HepG2 (cell line): Measurements from ENCODE around the gene MDP1. TPM values are rescaled to one million over a fixed set of nuclear protein-coding genes. Genes with fewer than 3 reads are reported as not detected.

Experiments used
- GLI4 ChIP-seq: sonication (generic); formaldehyde crosslinking; IDR thresholded peaks from 2 replicates; pipeline ENCODE4 v1.5.1; 2020; ENCODE audit warnings: missing genetic modification reagents, mild to moderate bottlenecking, moderate library complexity, borderline replicate concordance
- HNRNPH1 ChIP-seq: fragments of 200-400 bp; formaldehyde crosslinking; optimal IDR thresholded peaks from 2 replicates; pipeline ENCODE3; 2017; ENCODE audit warnings: mild to moderate bottlenecking, low read depth, low read length
- MAZ ChIP-seq, 2 experiments: sonication (generic) in 1 of 2; formaldehyde crosslinking in 1 of 2; IDR thresholded peaks; 2 replicates each; pipeline versions ENCODE4 v1.5.0 to v1.6.1; 2012 to 2020; ENCODE audit warnings: low read depth in 2 of 2, mild to moderate bottlenecking in 2 of 2, borderline replicate concordance in 1 of 2, improper control_type of control experiment in 1 of 2, low read length in 1 of 2, missing genetic modification reagents in 1 of 2, moderate library complexity in 1 of 2
- SNAI1 ChIP-seq: sonication (generic); formaldehyde crosslinking; IDR thresholded peaks from 2 replicates; pipeline ENCODE4 v1.5.0; 2020; ENCODE audit warnings: mild to moderate bottlenecking, missing genetic modification reagents, borderline replicate concordance
- ZBTB25 ChIP-seq: IDR thresholded peaks from 2 replicates; pipeline ENCODE4 v1.6.1; 2018; ENCODE audit warnings: missing genetic modification reagents
- ZBTB39 ChIP-seq: sonication (generic); formaldehyde crosslinking; IDR thresholded peaks from 2 replicates; pipeline ENCODE4 v1.5.0; 2020; ENCODE audit warnings: missing genetic modification reagents
- ZNF235 ChIP-seq: sonication (generic); formaldehyde crosslinking; IDR thresholded peaks from 2 replicates; pipeline ENCODE4 v1.8.1; 2023; ENCODE audit warnings: mild to moderate bottlenecking, missing genetic modification reagents, borderline replicate concordance
- ZNF558 ChIP-seq: sonication (generic); formaldehyde crosslinking; IDR thresholded peaks from 2 replicates; pipeline ENCODE4 v1.9.0; 2022; ENCODE audit warnings: mild to moderate bottlenecking, missing genetic modification reagents, borderline replicate concordance
- polyA plus RNA-seq, 8 experiments: library from polyadenylated mRNA; depleted of rRNA in 3 of 8; stranded (reverse) in 7 of 8; unstranded in 1 of 8; fragments of >200 nt; fragmentation: Illumina TruSeq in 4 of 8; extraction: Trizol in 4 of 8; gene quantifications; 2 replicates each; pipeline versions ENCODE4 v1.2.1 to v1.2.3, GENCODE V29; 2011 to 2016; ENCODE audit warnings: low read depth in 4 of 8, missing spikeins in 1 of 8, mixed read lengths in 1 of 8; ENCODE audit not compliant: insufficient read depth in 1 of 8
- total RNA-seq, 5 experiments: library from RNA; depleted of rRNA; stranded (reverse); fragments of >200 nt; fragmentation: Illumina TruSeq; extraction: Trizol; gene quantifications; 2 replicates each; pipeline ENCODE4 v1.2.3, GENCODE V29; 2016; ENCODE audit warnings: low read depth in 1 of 5
- TF ChIP-seq, protein P1 (sequence below): sonication (generic); formaldehyde crosslinking; IDR thresholded peaks from 2 replicates; pipeline ENCODE4 v1.8.1; 2023; ENCODE audit warnings: mild to moderate bottlenecking, moderate library complexity, missing genetic modification reagents
- TF ChIP-seq, protein P2 (sequence below): conservative IDR thresholded peaks from 2 replicates; pipeline ENCODE4 v1.6.1; 2018; ENCODE audit warnings: missing genetic modification reagents
- TF ChIP-seq, protein P3 (sequence below): sonication (generic); formaldehyde crosslinking; IDR thresholded peaks from 2 replicates; pipeline ENCODE4 v1.5.0; 2020; ENCODE audit warnings: mild to moderate bottlenecking, missing genetic modification reagents
- TF ChIP-seq, protein P4 (sequence below): sonication (generic); formaldehyde crosslinking; IDR thresholded peaks from 2 replicates; pipeline ENCODE4 v1.8.0; 2022; ENCODE audit warnings: mild to moderate bottlenecking, missing genetic modification reagents, moderate library complexity

Gene MDP1
- total and polyA plus RNA-seq, 2 of the 13 experiments (the other 11 are each of a cell fraction or from before 2014, with no cell fraction given): 44.1 to 48.7 TPM

GRCh38 chr14:24243336-24243836 is 27.5 kb upstream of the MDP1 start (continued):
- no peak for TF ChIP-seq ZBTB25 (CRISPR knock-in tag)
- TF ChIP-seq GLI4 (CRISPR knock-in tag): no peak
- TF ChIP-seq, protein P1, sequence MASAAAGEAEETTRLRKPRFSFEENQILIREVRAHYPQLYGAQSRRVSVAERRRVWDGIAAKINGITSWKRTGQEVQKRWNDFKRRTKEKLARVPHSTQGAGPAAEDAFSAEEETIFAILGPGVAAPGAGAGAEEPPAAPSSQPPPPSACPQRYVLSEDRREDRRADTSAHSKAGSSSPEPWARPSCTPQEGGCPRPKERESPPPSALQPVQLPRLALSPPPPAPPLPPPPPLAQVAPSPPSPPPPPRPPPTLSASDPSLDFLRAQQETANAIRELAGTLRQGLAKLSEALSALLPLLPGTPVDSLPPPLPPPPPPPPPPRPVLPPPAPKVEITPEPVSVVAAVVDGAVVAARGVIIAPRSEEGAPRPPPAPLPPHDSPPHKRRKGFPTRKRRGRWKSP (CRISPR knock-in tag): no peak
- no peak for TF ChIP-seq ZNF558
- TF ChIP-seq, protein P2, sequence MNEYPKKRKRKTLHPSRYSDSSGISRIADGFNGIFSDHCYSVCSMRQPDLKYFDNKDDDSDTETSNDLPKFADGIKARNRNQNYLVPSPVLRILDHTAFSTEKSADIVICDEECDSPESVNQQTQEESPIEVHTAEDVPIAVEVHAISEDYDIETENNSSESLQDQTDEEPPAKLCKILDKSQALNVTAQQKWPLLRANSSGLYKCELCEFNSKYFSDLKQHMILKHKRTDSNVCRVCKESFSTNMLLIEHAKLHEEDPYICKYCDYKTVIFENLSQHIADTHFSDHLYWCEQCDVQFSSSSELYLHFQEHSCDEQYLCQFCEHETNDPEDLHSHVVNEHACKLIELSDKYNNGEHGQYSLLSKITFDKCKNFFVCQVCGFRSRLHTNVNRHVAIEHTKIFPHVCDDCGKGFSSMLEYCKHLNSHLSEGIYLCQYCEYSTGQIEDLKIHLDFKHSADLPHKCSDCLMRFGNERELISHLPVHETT: no peak
- TF ChIP-seq SNAI1 (CRISPR knock-in tag): no peak
- TF ChIP-seq, protein P3, sequence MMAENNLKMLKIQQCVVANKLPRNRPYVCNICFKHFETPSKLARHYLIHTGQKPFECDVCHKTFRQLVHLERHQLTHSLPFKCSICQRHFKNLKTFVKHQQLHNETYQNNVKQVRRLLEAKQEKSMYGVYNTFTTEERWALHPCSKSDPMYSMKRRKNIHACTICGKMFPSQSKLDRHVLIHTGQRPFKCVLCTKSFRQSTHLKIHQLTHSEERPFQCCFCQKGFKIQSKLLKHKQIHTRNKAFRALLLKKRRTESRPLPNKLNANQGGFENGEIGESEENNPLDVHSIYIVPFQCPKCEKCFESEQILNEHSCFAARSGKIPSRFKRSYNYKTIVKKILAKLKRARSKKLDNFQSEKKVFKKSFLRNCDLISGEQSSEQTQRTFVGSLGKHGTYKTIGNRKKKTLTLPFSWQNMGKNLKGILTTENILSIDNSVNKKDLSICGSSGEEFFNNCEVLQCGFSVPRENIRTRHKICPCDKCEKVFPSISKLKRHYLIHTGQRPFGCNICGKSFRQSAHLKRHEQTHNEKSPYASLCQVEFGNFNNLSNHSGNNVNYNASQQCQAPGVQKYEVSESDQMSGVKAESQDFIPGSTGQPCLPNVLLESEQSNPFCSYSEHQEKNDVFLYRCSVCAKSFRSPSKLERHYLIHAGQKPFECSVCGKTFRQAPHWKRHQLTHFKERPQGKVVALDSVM (CRISPR knock-in tag): peak; percentile 95
- TF ChIP-seq MAZ (IDR thresholded peaks at IDR 0.05; ENCODE audit: borderline replicate concordance, low read depth, low read length): no peak
- TF ChIP-seq MAZ (CRISPR knock-in tag; IDR thresholded peaks at IDR 0.05; ENCODE audit: low read depth): no peak
- TF ChIP-seq ZNF235 (CRISPR knock-in tag): no peak; the same call in 1 of the 2 replicates
- TF ChIP-seq, protein P4, sequence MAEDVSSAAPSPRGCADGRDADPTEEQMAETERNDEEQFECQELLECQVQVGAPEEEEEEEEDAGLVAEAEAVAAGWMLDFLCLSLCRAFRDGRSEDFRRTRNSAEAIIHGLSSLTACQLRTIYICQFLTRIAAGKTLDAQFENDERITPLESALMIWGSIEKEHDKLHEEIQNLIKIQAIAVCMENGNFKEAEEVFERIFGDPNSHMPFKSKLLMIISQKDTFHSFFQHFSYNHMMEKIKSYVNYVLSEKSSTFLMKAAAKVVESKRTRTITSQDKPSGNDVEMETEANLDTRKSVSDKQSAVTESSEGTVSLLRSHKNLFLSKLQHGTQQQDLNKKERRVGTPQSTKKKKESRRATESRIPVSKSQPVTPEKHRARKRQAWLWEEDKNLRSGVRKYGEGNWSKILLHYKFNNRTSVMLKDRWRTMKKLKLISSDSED (CRISPR knock-in tag): no peak
- TF ChIP-seq ZBTB39 (CRISPR knock-in tag): peak; percentile 21; the same call in 1 of the 2 replicates
- no peak for TF ChIP-seq HNRNPH1
